A673 (cell line): ENCODE data around the gene METRN.

Experiments
- EZH2 ChIP-seq: fragments of 200-600 bp; sonication (generic); IDR thresholded peaks from 2 replicates; pipeline ENCODE4 v1.6.1; 2017; ENCODE audit warnings: borderline replicate concordance, low read depth, mild to moderate bottlenecking, mixed read lengths, antibody characterized with exemption, low read length; ENCODE audit not compliant: poor library complexity, severe bottlenecking
- TF ChIP-seq, protein P1 (sequence below): fragments of 300-800, 200-600 bp; sonication (generic); conservative IDR thresholded peaks from 2 replicates; pipeline ENCODE4 v1.5.1; 2017; ENCODE audit warnings: low read depth, mild to moderate bottlenecking, antibody characterized with exemption, low read length, moderate library complexity, mixed read lengths

DNA sequence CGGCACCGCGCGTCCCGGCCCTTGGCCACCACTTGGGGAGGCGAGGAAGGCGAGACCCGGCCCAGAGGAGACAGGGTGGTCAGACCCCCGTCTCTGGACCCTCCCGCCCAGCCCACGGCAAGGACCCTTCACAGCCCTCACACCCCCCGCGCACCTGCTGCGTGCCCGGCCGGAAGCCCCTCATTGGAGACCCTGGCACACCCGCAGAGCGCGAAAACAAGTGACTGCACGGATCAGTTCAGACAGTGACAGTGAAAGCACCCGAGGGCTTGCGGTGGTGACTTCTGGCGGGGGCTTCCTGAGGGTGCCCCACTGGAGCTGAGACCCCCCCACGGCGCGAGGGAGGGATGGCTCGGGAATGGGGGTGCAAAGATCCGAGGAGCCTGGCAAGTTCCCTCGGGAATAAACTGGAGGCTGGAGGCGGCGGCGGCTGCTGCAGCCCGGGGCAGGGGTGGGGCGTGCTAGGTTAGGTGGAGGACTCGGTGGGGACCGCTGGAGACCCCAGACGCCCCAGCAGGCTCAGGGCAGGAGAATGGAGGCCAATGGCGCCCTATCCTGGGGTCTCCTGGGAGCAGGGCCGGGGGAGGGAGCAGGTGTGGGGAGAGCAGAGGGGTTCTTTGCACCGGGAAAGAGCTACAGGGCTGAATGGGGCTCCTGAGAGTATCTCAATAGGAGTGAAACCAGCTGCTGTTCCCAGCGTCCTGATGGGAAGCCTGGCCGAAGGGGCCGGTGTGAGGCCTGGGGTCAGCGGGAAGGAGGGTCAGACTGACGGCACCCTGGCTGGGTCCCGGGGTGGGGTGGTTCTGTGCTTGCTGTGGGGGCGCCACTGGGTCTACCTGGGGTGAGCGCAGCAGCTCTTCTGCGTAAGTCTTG lies 8.5 kb upstream of the METRN start:
- TF ChIP-seq, protein P1, sequence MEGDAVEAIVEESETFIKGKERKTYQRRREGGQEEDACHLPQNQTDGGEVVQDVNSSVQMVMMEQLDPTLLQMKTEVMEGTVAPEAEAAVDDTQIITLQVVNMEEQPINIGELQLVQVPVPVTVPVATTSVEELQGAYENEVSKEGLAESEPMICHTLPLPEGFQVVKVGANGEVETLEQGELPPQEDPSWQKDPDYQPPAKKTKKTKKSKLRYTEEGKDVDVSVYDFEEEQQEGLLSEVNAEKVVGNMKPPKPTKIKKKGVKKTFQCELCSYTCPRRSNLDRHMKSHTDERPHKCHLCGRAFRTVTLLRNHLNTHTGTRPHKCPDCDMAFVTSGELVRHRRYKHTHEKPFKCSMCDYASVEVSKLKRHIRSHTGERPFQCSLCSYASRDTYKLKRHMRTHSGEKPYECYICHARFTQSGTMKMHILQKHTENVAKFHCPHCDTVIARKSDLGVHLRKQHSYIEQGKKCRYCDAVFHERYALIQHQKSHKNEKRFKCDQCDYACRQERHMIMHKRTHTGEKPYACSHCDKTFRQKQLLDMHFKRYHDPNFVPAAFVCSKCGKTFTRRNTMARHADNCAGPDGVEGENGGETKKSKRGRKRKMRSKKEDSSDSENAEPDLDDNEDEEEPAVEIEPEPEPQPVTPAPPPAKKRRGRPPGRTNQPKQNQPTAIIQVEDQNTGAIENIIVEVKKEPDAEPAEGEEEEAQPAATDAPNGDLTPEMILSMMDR, result no peak
- TF ChIP-seq EZH2, result peak; percentile 7
